GM21526 (cell line): ENCODE results near the gene WWC1.

ENCODE experiments used
- ATAC-seq: cut with Tn5 transposase; IDR thresholded peaks from one replicate; pipeline ENCODE4 v1.9.1; 2021; ENCODE audit warnings: moderate library complexity; ENCODE audit not compliant: unreplicated experiment, low FRiP score

WWC1 gene

GRCh38 chr5:168401880-168402279 lies 110.4 kb downstream of the WWC1 start:
- no peak for ATAC-seq

GRCh38 chr5:168404365-168404764 lies 112.9 kb downstream of the WWC1 start:
- ATAC-seq = no peak

- no peak for ATAC-seq
Observed at GRCh38 chr5:168407211-168407610, 115.8 kb downstream of the WWC1 start.

- ATAC-seq = no peak
Observed at GRCh38 chr5:168408561-168409305, 117.3 kb downstream of the WWC1 start.

GRCh38 chr5:168409591-168410458 lies 118.4 kb downstream of the WWC1 start:
- ATAC-seq = peak; percentile 79

- no peak for ATAC-seq
Observed at GRCh38 chr5:168411871-168412270, 120.4 kb downstream of the WWC1 start.

GRCh38 chr5:168413062-168413461 lies 121.6 kb downstream of the WWC1 start:
- ATAC-seq = no peak

GRCh38 chr5:168413596-168413995 lies 122.2 kb downstream of the WWC1 start:
- no peak for ATAC-seq

- ATAC-seq = no peak
Observed at GRCh38 chr5:168415401-168415800, 124.0 kb downstream of the WWC1 start.

GRCh38 chr5:168415971-168416370 lies 124.5 kb downstream of the WWC1 start:
- ATAC-seq = no peak

- no peak for ATAC-seq
Observed at GRCh38 chr5:168417731-168418429, 126.4 kb downstream of the WWC1 start.

- no peak for ATAC-seq
Observed at GRCh38 chr5:168420461-168420860, 129.0 kb downstream of the WWC1 start.

- ATAC-seq = no peak
Observed at GRCh38 chr5:168422431-168422830, 131.0 kb downstream of the WWC1 start.

- no peak for ATAC-seq
Observed at GRCh38 chr5:168423478-168423877, 132.0 kb downstream of the WWC1 start.

- ATAC-seq = no peak
Observed at GRCh38 chr5:168423971-168424370, 132.5 kb downstream of the WWC1 start.

GRCh38 chr5:168424594-168425323 lies 133.3 kb downstream of the WWC1 start:
- no peak for ATAC-seq

GRCh38 chr5:168426007-168426863 lies 134.8 kb downstream of the WWC1 start:
- ATAC-seq = no peak

GRCh38 chr5:168426864-168427172 lies 135.4 kb downstream of the WWC1 start:
- ATAC-seq = no peak

GRCh38 chr5:168427224-168427623 lies 135.8 kb downstream of the WWC1 start:
- no peak for ATAC-seq

GRCh38 chr5:168428552-168428951 lies 137.1 kb downstream of the WWC1 start:
- ATAC-seq = no peak
